PC-3 (cell line): ENCODE results near the gene C1QTNF9. TPM values are rescaled to one million over a fixed set of nuclear protein-coding genes. Genes with fewer than 3 reads are reported as not detected.
"Not testable (repeated sequence)": the region's sequence is repeated elsewhere in the genome, so short reads cannot be mapped to it uniquely, and the experiment has no call there.

Experiments
- ATAC-seq: fragments of 200-7000 bp; cut with Tn5 transposase; 2 replicates; pipeline ENCODE4 v1.9.1; 2020; ENCODE audit warnings: mild to moderate bottlenecking, moderate library complexity
- BruUV-seq: library from RNA; stranded (reverse); fragments of 400-500 nt; replicated peaks from 2 replicates; lab custom pipeline; 2021; lab: Mats Ljungman, UMichigan
- CTCF ChIA-PET: fragments of 300-600 bp; sonication (Branson Sonifier 250); formaldehyde crosslinking; loops from one replicate; lab custom pipeline; 2022; ENCODE audit warnings: antibody characterized with exemption; lab: Charles Lee
- POLR2A ChIA-PET: fragments of 300-600 bp; sonication (Branson Sonifier 250); formaldehyde crosslinking; loops from one replicate; lab custom pipeline; 2022; ENCODE audit warnings: antibody characterized with exemption; ENCODE audit not compliant: unreplicated experiment; lab: Charles Lee
- DNase-seq: peaks from one replicate; pipeline ENCODE4 v3.0.0-alpha.2; 2015
- H2AFZ ChIP-seq: fragments of 300-600 bp; sonication (generic); 2 replicates; pipeline ENCODE4 v1.6.0; 2016; ENCODE audit warnings: antibody characterized with exemption, low read length
- H3F3A ChIP-seq: fragments of 300-600 bp; sonication (generic); one replicate; pipeline ENCODE4 v1.6.0; 2017; ENCODE audit warnings: antibody characterized with exemption, low read length, control low read depth, mild to moderate bottlenecking; ENCODE audit not compliant: unreplicated experiment
- H3K27ac ChIP-seq: fragments of 300-600 bp; sonication (generic); 2 replicates; pipeline ENCODE4 v1.5.1; 2016; ENCODE audit warnings: mild to moderate bottlenecking, low read length
- H3K27me3 ChIP-seq: fragments of 300-600 bp; sonication (generic); 2 replicates; pipeline ENCODE4 v1.6.1; 2016; ENCODE audit warnings: low read length, mixed read lengths
- H3K36me3 ChIP-seq: fragments of 300-600 bp; sonication (generic); 2 replicates; pipeline ENCODE4 v1.6.1; 2016; ENCODE audit warnings: low read depth, mixed run types, low read length, mixed read lengths
- H3K4me1 ChIP-seq: fragments of 300-600 bp; sonication (generic); 2 replicates; pipeline ENCODE4 v1.5.1; 2016; ENCODE audit warnings: low read length; ENCODE audit not compliant: insufficient read depth
- H3K4me2 ChIP-seq: fragments of 300-600 bp; sonication (generic); 2 replicates; pipeline ENCODE4 v1.6.0; 2016; ENCODE audit warnings: low read length
- H3K4me3 ChIP-seq: fragments of 300-600 bp; sonication (generic); 2 replicates; pipeline ENCODE4 v1.5.1; 2016; ENCODE audit warnings: mild to moderate bottlenecking, low read length, mixed read lengths
- H3K79me2 ChIP-seq: fragments of 300-600 bp; sonication (generic); 2 replicates; pipeline ENCODE4 v1.6.1; 2017; ENCODE audit warnings: low read length, mixed read lengths
- H3K9ac ChIP-seq: fragments of 300-600 bp; sonication (generic); 2 replicates; pipeline ENCODE4 v1.6.0; 2016; ENCODE audit warnings: mild to moderate bottlenecking, low read length
- H3K9me2 ChIP-seq: fragments of 300-600 bp; sonication (generic); replicated peaks from 2 replicates; pipeline ENCODE4 v1.6.1; 2016; ENCODE audit warnings: mixed run types, low read length, mixed read lengths
- H3K9me3 ChIP-seq: fragments of 300-600 bp; sonication (generic); 2 replicates; pipeline ENCODE4 v1.6.1; 2016; ENCODE audit warnings: low read length, mixed read lengths
- H4K20me1 ChIP-seq: fragments of 300-600 bp; sonication (generic); 2 replicates; pipeline ENCODE4 v1.6.1; 2016; ENCODE audit warnings: low read length, mixed read lengths
- CTCF ChIP-seq: fragments of 300-600 bp; sonication (generic); conservative IDR thresholded peaks from 2 replicates; pipeline ENCODE4 v1.5.1; 2017; ENCODE audit warnings: antibody characterized with exemption, low read depth, mild to moderate bottlenecking, low read length
- EZH2 ChIP-seq: fragments of 300-600 bp; sonication (generic); IDR thresholded peaks from one replicate; pipeline ENCODE4 v1.6.1; 2017; ENCODE audit warnings: antibody characterized with exemption, mild to moderate bottlenecking, low read length; ENCODE audit not compliant: unreplicated experiment
- EZH2phosphoT487 ChIP-seq: fragments of 300-600 bp; sonication (generic); IDR thresholded peaks from 2 replicates; pipeline ENCODE4 v1.6.1; 2018; ENCODE audit warnings: mild to moderate bottlenecking, antibody characterized with exemption, low read length, borderline replicate concordance
- intact Hi-C: fragments of 100-400 bp; cut with micrococcal nuclease; formaldehyde crosslinking; loops from 2 replicates; pipeline ENCODE4 v1.9.0; 2023
- total RNA-seq: library from RNA; depleted of rRNA; stranded (reverse); fragments of >200 nt; gene quantifications from 2 replicates; pipeline ENCODE4 v1.2.3, GENCODE V29; 2014

The C1QTNF9 gene
- total RNA-seq, 1 experiment from 2014 or later, result 0.11 TPM

- ChIA-PET POLR2A (no interaction called here), CTCF (no interaction called here)
- no peak overlapping the region for H3K4me2 ChIP-seq
- no peaks in the 10 kb centered on the region for H3K27me3 ChIP-seq
- DNase-seq (no peak), ATAC-seq (no peak)
- intact Hi-C loops, result no loop called here
- H3F3A ChIP-seq, result no peaks in the 10 kb centered on the region
- no TSS peak for BruUV-seq
- no peak overlapping the region for H3K4me3 ChIP-seq
- no peak overlapping the region for H3K9ac ChIP-seq
- no peaks in the 10 kb centered on the region for H3K36me3 ChIP-seq
- TF ChIP-seq EZH2 (no peak), CTCF (no peak), EZH2phosphoT487 (no peak)
- no peaks in the 10 kb centered on the region for H3K9me2 ChIP-seq
- no peak overlapping the region for H2AFZ ChIP-seq
- H3K27ac ChIP-seq, result no peak overlapping the region
- H3K4me1 ChIP-seq, result no peaks in the 10 kb centered on the region
- H3K9me3 ChIP-seq, result no peaks in the 10 kb centered on the region
- no peaks in the 10 kb centered on the region for H4K20me1 ChIP-seq
- H3K79me2 ChIP-seq, result no peaks in the 10 kb centered on the region
Measured at GRCh38 chr13:24357756-24358155, 48.4 kb downstream of the C1QTNF9 start.

GRCh38 chr13:24358836-24359235, 49.5 kb downstream of the C1QTNF9 start:
- H3K9me2 ChIP-seq, H4K20me1 ChIP-seq, H3K79me2 ChIP-seq, H2AFZ ChIP-seq, H3K9ac ChIP-seq, CTCF ChIA-PET, BruUV-seq, DNase-seq, H3K36me3 ChIP-seq, H3F3A ChIP-seq, H3K4me3 ChIP-seq, ATAC-seq, POLR2A ChIA-PET, intact Hi-C loops, H3K27ac ChIP-seq, H3K27me3 ChIP-seq, H3K4me2 ChIP-seq, H3K4me1 ChIP-seq, H3K9me3 ChIP-seq: not testable (repeated sequence)

- H3K4me2 ChIP-seq, CTCF ChIA-PET, H3K4me3 ChIP-seq, H3K9me2 ChIP-seq, H3K27me3 ChIP-seq, intact Hi-C loops, H3K9me3 ChIP-seq, BruUV-seq, H4K20me1 ChIP-seq, H3K79me2 ChIP-seq, H3K36me3 ChIP-seq, H3K27ac ChIP-seq, H3F3A ChIP-seq, H3K4me1 ChIP-seq, POLR2A ChIA-PET, H3K9ac ChIP-seq, H2AFZ ChIP-seq: not testable (repeated sequence)
- DNase-seq (peak; percentile 9), ATAC-seq (peak; percentile 31; the same call in 1 of the 2 replicates)
Measured at GRCh38 chr13:24359252-24359651, 49.9 kb downstream of the C1QTNF9 start.

- no peaks in the 10 kb centered on the region for H3K9me3 ChIP-seq
- intact Hi-C loops, result no loop called here
- BruUV-seq, result no TSS peak
- ChIA-PET POLR2A (no interaction called here), CTCF (no interaction called here)
- no peak for DNase-seq
- H3K9ac ChIP-seq, result no peak overlapping the region
- ATAC-seq, result no peak
- no peak overlapping the region for H3K27ac ChIP-seq
- H3K4me2 ChIP-seq, result no peak overlapping the region
- H3K79me2 ChIP-seq, result no peaks in the 10 kb centered on the region
- H3F3A ChIP-seq, result no peaks in the 10 kb centered on the region
- no peak overlapping the region for H2AFZ ChIP-seq
- no peaks in the 10 kb centered on the region for H3K36me3 ChIP-seq
- TF ChIP-seq CTCF (no peak), EZH2 (no peak), EZH2phosphoT487 (no peak)
- H3K4me3 ChIP-seq, result no peak overlapping the region
- no peaks in the 10 kb centered on the region for H3K4me1 ChIP-seq
- no peaks in the 10 kb centered on the region for H3K9me2 ChIP-seq
- H4K20me1 ChIP-seq, result no peaks in the 10 kb centered on the region
- H3K27me3 ChIP-seq, result no peaks in the 10 kb centered on the region
Measured at GRCh38 chr13:24360106-24360505, 50.7 kb downstream of the C1QTNF9 start.
